IPS-18a (cell line): Measurements from ENCODE around the gene LILRB4.
"Not testable (repeated sequence)": the region's sequence is repeated elsewhere in the genome, so short reads cannot be mapped to it uniquely, and the experiment has no call there.

Experiments
- H3K27ac ChIP-seq: one replicate; pipeline ENCODE4 v1.5.1; 2013; ENCODE audit warnings: low read length
- H3K27me3 ChIP-seq: one replicate; pipeline ENCODE4 v1.6.1; 2013; ENCODE audit warnings: mild to moderate bottlenecking, low read length; ENCODE audit not compliant: control insufficient read depth, insufficient read depth
- H3K36me3 ChIP-seq: one replicate; pipeline ENCODE4 v1.6.1; 2013; ENCODE audit warnings: low read depth, low read length; ENCODE audit not compliant: control insufficient read depth
- H3K4me1 ChIP-seq: one replicate; pipeline ENCODE4 v1.6.1; 2013; ENCODE audit warnings: low read depth, low read length; ENCODE audit not compliant: control insufficient read depth
- H3K4me3 ChIP-seq: one replicate; pipeline ENCODE4 v1.5.1; 2013; ENCODE audit warnings: low read length
- H3K9ac ChIP-seq: one replicate; pipeline ENCODE4 v1.6.1; 2013; ENCODE audit warnings: mild to moderate bottlenecking, low read length, moderate library complexity
- H3K9me3 ChIP-seq: one replicate; pipeline ENCODE4 v1.6.1; 2013; ENCODE audit warnings: low read depth, low read length; ENCODE audit not compliant: control insufficient read depth

LILRB4 gene

DNA sequence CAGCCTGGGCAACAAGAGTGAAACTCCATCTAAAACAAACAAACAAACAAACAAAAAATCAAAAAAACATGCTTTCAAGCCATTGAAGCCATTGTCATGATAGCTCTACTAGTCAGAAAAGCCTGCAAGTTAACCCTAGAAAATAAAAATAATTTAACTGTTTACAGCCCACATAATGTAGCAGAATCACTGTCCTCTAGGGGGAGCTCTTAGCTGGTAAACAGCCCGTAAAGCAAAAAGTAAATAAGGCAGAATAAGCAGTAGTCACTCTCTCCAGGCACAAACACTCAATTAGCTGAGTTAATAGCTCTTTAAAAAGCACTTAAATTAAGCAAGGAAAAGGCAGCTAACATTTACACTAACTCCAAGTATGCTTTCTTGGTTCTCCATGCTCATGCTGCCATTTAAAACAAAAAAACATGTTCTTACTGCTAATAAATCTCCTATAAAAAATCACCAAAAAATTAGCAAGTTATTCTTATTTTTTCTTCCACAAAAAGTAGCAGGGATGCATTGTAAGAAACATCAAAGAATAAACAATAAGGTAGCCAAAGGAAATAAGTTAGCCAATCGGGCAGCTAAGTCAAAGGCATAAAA lies 11.3 kb downstream of the LILRB4 start:
- H3K4me1 ChIP-seq, result no peaks in the 10 kb centered on the region

DNA sequence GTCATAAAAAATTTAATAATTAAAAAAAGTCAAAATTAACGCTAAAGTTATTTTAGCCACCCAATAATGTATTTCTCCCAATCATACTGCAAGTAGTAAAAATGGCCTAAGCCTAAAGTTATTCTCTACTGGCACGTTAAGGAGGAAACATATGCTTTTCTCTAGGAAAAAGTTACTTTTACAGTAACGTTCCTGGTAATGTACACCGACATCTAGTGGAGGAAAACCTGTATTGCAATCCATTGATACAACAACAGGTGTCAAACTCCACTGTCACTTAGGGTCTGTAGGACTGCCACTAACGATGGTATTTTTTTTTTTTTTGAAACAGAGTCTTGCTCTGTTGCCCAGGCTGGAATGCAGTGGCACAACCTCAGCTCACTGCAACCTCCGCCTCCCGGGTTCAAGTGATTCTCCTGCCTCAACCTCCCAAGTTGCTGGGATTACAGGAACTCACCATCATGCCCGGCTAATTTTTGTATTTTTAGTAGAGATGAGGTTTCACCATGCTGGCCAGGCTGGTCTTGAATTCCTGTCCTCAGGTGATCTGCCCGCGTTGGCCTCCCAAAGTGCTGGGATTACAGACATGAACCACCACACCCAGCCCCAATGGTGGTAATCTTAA lies 13.5 kb downstream of the LILRB4 start:
- not testable (repeated sequence) for H3K4me3 ChIP-seq, H3K36me3 ChIP-seq, H3K9ac ChIP-seq, H3K4me1 ChIP-seq, H3K27me3 ChIP-seq, H3K27ac ChIP-seq
- H3K9me3 ChIP-seq, result peaks cover 42% of the 10 kb centered on the region

More for the DNA sequence above, 11.3 kb downstream of the LILRB4 start:
- no peaks in the 10 kb centered on the region for H3K36me3 ChIP-seq
- no peak overlapping the region for H3K27ac ChIP-seq
- H3K4me3 ChIP-seq, result no peak overlapping the region
- peaks cover 57% of the 10 kb centered on the region for H3K9me3 ChIP-seq
- no peak overlapping the region for H3K9ac ChIP-seq
- H3K27me3 ChIP-seq, result no peaks in the 10 kb centered on the region

DNA sequence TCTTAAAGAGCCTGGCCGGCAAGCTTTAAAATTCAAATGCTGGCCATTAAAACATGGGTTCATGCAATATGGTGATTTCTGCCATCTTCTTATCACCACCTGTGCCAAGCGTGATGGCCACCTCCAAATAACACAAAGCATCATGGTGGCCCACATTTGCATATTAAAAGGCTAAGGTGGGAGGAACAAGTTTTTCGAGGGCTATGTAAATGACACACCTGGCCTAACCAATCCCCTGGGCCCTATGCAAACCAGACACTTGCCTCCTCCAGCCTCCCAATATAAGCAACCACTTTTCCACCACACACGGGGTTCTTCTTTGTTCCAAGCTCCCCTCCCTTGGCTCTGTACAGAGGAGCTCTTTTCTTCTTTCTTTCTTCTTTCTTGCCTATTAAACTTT lies 14.4 kb downstream of the LILRB4 start:
- H3K4me3 ChIP-seq, result no peak overlapping the region
- H3K9me3 ChIP-seq, result peaks cover 36% of the 10 kb centered on the region
- no peak overlapping the region for H3K27ac ChIP-seq
- H3K9ac ChIP-seq, result no peak overlapping the region
- H3K27me3 ChIP-seq, result no peaks in the 10 kb centered on the region
- H3K4me1 ChIP-seq, result no peaks in the 10 kb centered on the region
- H3K36me3 ChIP-seq, result no peaks in the 10 kb centered on the region

DNA sequence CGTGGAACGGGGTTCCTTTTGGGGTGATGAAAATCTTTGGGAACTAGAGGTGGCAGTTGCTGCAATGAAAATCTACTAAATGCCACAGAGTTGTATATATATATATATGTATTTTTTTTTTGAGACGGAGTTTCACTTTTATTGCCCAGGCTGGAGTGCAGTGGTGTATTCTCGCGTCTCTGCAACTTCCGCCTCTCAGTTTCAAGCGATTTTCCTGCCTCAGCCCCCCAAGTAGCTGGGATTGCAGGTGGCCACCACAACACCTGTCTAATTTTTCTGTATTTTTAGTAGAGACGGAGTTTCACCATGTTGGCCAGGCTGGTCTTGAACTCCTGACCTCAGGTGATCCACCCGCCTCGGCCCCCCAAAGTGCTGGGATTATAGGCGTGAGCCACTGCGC lies 18.8 kb downstream of the LILRB4 start:
- not testable (repeated sequence) for H3K4me1 ChIP-seq, H3K4me3 ChIP-seq, H3K9ac ChIP-seq, H3K27me3 ChIP-seq, H3K36me3 ChIP-seq, H3K27ac ChIP-seq
- peaks cover 43% of the 10 kb centered on the region for H3K9me3 ChIP-seq

DNA sequence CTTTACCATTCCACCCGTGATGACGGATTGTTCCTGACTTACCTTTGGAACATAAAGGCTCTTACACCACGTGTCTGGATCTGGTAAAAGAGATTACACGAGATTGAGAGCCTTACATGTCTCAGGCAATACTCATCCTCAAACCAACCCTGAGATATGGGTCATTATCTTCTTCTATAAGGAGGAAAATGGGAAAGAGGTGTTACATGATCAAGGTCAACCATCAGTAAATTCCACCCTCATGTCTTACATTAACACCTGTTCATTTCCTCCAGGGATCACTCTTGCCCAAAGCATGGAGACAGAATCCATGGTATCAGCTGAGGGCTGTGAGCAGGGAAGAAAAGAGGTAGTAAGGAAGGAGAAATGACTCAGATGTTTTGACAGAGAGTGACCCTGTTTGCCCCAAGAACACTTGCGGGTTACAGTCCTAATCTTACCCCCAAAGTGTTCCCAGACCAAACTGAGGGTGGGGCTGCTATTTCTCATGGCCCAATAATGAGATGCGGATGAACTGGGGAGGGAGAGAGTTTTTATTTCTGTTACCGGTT lies 19.6 kb downstream of the LILRB4 start:
- H3K4me3 ChIP-seq, result no peak overlapping the region
- H3K27ac ChIP-seq, result no peak overlapping the region
- no peaks in the 10 kb centered on the region for H3K36me3 ChIP-seq
- H3K9me3 ChIP-seq, result peaks cover 37% of the 10 kb centered on the region
- H3K9ac ChIP-seq, result no peak overlapping the region
- H3K4me1 ChIP-seq, result no peaks in the 10 kb centered on the region
- no peaks in the 10 kb centered on the region for H3K27me3 ChIP-seq

DNA sequence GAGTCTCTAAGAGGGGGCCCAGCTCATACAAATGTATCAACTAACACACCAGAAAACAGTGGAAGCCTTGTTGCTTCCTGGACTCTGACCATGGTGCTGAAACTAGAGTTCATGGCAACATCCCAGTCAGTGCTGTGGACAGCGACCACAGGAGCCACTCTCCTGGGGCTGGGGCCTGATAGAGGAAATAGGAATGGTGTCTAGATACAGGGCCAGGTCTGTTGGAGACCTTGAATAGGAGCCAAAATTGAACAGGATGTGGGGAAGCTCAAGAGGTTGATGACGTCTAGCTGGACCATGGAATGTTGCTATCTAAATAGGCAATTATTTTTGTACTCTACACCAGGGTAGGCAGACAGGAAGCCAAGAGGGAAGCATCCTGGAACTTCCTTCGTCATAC lies 21.7 kb downstream of the LILRB4 start:
- Histone ChIP-seq H3K9ac (no peak overlapping the region), H3K27ac (no peak overlapping the region), H3K27me3 (no peaks in the 10 kb centered on the region), H3K4me3 (no peak overlapping the region), H3K4me1 (no peaks in the 10 kb centered on the region), H3K36me3 (no peaks in the 10 kb centered on the region), H3K9me3 (peaks cover 39% of the 10 kb centered on the region)

DNA sequence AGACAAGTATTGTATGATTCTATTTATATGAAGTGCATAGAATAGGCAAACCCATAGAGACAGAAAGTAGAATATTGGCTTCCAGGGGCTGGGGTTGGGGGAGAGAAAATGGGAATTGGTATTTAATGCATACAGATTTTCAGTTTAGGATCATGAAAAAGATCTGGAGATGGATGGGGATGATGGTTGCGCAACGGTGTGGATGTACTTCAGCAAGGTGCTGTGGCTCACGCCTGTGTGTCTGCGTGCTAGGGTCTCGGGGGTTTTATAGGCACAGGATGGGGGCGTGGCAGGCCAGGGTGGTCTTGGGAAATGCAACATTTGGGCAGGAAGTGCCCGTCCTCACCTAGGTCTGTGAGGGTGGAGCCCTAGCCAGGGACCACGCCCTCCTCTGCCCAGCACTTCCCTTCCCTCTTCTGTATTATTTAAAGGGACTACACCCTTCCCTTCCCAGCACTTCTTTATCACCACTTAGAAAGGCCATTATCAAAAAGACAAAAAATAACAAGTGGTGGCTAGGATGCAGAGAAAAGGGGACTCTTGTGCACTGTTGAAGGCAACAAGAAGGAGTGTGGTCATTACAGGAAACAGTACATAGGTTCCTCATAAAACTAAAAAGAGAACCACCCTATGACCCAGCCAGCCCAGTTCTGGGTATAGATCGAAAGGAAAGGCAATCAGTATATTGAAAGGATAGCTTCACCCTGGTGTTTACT lies 29.0 kb downstream of the LILRB4 start:
- H3K4me1 ChIP-seq, result no peaks in the 10 kb centered on the region
- no peak overlapping the region for H3K27ac ChIP-seq
- no peaks in the 10 kb centered on the region for H3K36me3 ChIP-seq
- no peak overlapping the region for H3K4me3 ChIP-seq
- H3K9me3 ChIP-seq, result peaks cover 53% of the 10 kb centered on the region
- no peak overlapping the region for H3K9ac ChIP-seq
- H3K27me3 ChIP-seq, result no peaks in the 10 kb centered on the region

DNA sequence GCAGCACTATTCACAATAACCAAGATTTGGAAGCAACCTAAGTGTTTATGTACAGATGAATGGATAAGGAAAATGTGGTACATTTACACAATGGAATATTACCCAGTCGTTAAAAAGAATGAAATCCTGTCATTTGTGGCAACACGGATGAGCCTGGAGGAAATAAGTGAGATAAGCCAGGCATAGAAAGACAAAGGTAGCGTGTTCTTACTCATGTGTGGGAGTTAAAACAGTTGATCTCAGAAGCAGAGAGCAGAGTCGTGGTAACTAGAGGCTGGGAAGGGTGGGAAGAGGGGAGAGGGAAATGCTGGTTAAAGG lies 29.5 kb downstream of the LILRB4 start:
- Histone ChIP-seq H3K9me3 (peaks cover 56% of the 10 kb centered on the region), H3K9ac (no peak overlapping the region), H3K27me3 (no peaks in the 10 kb centered on the region)

DNA sequence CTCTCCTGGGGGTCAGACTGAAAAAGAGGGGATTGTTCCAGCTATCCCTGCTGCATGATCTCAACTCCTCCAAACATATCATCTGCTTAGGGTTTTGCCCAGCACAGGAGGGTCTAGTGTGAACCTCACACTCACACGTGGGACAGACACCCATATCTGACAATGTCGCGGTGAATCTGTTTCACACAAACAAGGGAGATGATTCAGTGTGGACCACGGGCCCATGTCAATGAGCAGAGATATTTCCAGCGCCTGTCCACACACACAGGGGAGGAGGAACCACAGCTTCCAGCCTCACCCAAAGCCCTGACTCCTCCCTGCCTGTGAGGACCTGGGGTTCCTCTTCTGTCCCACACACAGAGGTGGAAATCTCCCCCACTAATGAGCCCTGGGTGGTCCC lies 31.9 kb downstream of the LILRB4 start:
- Histone ChIP-seq H3K9ac (no peak overlapping the region), H3K4me1 (no peaks in the 10 kb centered on the region), H3K27me3 (no peaks in the 10 kb centered on the region), H3K9me3 (peaks cover 46% of the 10 kb centered on the region), H3K36me3 (no peaks in the 10 kb centered on the region), H3K27ac (no peak overlapping the region), H3K4me3 (no peak overlapping the region)

More for the DNA sequence above, 29.5 kb downstream of the LILRB4 start:
- Histone ChIP-seq H3K36me3 (no peaks in the 10 kb centered on the region), H3K4me1 (no peaks in the 10 kb centered on the region), H3K27ac (no peak overlapping the region), H3K4me3 (no peak overlapping the region)

DNA sequence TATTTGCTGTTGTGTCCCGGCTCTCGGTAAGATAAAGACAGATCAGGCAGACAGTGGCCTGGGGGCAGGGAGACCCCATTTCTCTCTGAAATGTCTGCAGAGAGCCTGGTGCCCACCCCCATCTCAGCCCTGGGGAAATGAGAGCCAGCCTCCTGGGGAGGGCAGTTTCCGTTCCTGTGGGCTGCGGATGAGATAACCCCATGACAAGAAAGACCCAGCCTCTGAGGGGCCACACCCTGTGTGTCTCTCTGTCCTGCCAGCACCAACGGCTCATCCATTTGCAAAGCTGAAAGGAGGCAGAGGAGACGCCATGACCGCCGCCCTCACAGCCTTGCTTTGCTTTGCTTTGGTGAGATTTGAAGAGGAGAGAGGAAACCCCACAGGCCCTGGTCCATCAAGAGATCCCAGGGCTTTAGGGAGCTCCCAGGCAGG lies 33.3 kb downstream of the LILRB4 start:
- no peak overlapping the region for H3K9ac ChIP-seq
- H3K27me3 ChIP-seq, result no peaks in the 10 kb centered on the region
- H3K4me3 ChIP-seq, result no peak overlapping the region
- H3K36me3 ChIP-seq, result no peaks in the 10 kb centered on the region
- peaks cover 55% of the 10 kb centered on the region for H3K9me3 ChIP-seq
- no peaks in the 10 kb centered on the region for H3K4me1 ChIP-seq
- H3K27ac ChIP-seq, result no peak overlapping the region

DNA sequence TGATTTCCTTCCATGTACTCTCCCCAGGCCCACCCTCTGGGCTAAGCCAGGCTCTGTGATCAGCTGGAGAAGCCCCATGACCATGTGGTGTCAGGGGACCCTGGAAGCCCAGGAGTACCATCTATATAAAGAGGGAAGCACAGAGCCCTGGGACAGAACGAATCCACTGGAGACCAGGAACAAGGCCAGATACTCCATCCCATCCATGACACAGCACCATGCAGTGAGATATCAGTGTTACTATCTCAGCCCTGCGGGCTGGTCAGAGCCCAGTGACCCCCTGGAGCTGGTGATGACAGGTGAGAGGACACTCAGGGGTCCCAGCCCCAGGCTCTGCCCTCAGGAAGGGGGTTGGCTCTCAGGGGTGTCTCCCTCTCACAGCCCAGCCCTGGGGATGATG lies 34.0 kb downstream of the LILRB4 start:
- no peaks in the 10 kb centered on the region for H3K4me1 ChIP-seq
- H3K27me3 ChIP-seq, result no peaks in the 10 kb centered on the region
- no peak overlapping the region for H3K27ac ChIP-seq
- peaks cover 53% of the 10 kb centered on the region for H3K9me3 ChIP-seq
- no peak overlapping the region for H3K4me3 ChIP-seq
- no peaks in the 10 kb centered on the region for H3K36me3 ChIP-seq
- H3K9ac ChIP-seq, result no peak overlapping the region

DNA sequence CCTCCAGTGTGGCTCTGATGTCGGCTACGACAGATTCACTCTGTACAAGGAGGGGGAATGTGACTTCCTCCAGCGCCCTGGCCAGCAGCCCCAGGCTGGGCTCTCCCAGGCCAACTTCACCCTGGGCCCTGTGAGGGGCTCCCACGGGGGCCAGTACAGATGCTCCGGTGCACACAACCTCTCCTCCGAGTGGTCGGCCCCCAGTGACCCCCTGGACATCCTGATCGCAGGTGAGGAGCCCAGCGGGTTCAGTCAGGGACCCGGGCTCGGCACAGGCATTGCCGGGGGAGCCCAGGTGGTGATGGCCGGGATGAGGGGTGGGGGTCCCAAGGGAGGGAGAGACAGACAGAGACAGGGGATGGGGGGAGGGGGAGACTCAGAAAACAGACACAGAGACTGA lies 34.9 kb downstream of the LILRB4 start:
- H3K9ac ChIP-seq, result not testable (repeated sequence)

More for the DNA sequence above, 34.9 kb downstream of the LILRB4 start:
- H3K9me3 ChIP-seq, result peaks cover 45% of the 10 kb centered on the region
- H3K36me3 ChIP-seq, H3K4me1 ChIP-seq, H3K27me3 ChIP-seq, H3K4me3 ChIP-seq, H3K27ac ChIP-seq: not testable (repeated sequence)
